ENCODE results near the gene CIAO2A.
"Not testable (repeated sequence)": the region's sequence is repeated elsewhere in the genome, so short reads cannot be mapped to it uniquely, and the experiment has no call there.

Gene CIAO2A

GRCh38 chr15:64068133-64068532 lies 25.5 kb downstream of the CIAO2A start:
- H3K27me3 ChIP-seq (ENCODE audit: insufficient read depth, poor library complexity, severe bottlenecking): no peaks in the 10 kb centered on the region
- no peak overlapping the region for H3K27ac ChIP-seq (replicated peaks)
- no peak for TF ChIP-seq GABPA (IDR thresholded peaks at IDR 0.05; ENCODE audit: low read depth)
- no peak for TF ChIP-seq SPI1 (IDR thresholded peaks at IDR 0.05; ENCODE audit: borderline replicate concordance, low read depth)
- TF ChIP-seq POLR2AphosphoS5 (IDR thresholded peaks at IDR 0.05; ENCODE audit: low read depth): no peak
- no peak overlapping the region for H3K4me3 ChIP-seq (replicated peaks; ENCODE audit: insufficient read depth, low read length)
- DNase-seq (ENCODE audit: low read depth in 1 of 2, low spot score in 1 of 2): no peak

DNA sequence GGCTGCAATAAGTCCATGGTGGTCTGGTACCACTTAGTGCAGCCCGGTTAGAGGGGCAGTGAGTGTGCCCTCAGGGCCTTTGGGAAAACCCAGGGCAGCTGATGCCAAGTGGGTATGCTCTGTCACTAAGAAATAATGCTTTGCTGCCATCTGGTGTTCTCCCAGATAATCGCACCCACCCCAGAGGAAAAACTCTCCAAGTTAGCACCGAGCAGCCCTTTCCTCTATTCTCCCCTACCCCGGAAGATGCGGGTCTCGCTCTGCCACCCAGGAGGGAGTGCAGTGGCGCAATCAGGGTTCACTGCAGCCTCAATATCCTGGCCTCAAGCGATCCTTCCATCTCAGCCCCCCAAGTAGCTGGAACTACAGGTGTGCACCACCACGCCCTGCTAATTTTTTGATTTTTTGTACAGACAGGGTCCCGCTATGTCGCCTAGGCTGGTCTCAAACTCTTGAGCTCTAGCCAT lies 26.0 kb downstream of the CIAO2A start:
- DNase-seq (ENCODE audit: low read depth in 1 of 2, low spot score in 1 of 2): peak; percentile 40 to 72
- Histone ChIP-seq H3K27me3 (ENCODE audit: insufficient read depth, poor library complexity, severe bottlenecking) (no peaks in the 10 kb centered on the region), H3K4me3 (replicated peaks; ENCODE audit: insufficient read depth, low read length) (no peak overlapping the region), H3K27ac (replicated peaks) (no peak overlapping the region)
- TF ChIP-seq CTCF (IDR thresholded peaks at IDR 0.05; ENCODE audit: insufficient read depth, low read length): peak; percentile 83
- TF ChIP-seq POLR2AphosphoS5 (IDR thresholded peaks at IDR 0.05; ENCODE audit: low read depth): no peak
- TF ChIP-seq SPI1 (IDR thresholded peaks at IDR 0.05; ENCODE audit: borderline replicate concordance, low read depth): no peak
- no peak for TF ChIP-seq GABPA (IDR thresholded peaks at IDR 0.05; ENCODE audit: low read depth)
- TF ChIP-seq, protein P1, sequence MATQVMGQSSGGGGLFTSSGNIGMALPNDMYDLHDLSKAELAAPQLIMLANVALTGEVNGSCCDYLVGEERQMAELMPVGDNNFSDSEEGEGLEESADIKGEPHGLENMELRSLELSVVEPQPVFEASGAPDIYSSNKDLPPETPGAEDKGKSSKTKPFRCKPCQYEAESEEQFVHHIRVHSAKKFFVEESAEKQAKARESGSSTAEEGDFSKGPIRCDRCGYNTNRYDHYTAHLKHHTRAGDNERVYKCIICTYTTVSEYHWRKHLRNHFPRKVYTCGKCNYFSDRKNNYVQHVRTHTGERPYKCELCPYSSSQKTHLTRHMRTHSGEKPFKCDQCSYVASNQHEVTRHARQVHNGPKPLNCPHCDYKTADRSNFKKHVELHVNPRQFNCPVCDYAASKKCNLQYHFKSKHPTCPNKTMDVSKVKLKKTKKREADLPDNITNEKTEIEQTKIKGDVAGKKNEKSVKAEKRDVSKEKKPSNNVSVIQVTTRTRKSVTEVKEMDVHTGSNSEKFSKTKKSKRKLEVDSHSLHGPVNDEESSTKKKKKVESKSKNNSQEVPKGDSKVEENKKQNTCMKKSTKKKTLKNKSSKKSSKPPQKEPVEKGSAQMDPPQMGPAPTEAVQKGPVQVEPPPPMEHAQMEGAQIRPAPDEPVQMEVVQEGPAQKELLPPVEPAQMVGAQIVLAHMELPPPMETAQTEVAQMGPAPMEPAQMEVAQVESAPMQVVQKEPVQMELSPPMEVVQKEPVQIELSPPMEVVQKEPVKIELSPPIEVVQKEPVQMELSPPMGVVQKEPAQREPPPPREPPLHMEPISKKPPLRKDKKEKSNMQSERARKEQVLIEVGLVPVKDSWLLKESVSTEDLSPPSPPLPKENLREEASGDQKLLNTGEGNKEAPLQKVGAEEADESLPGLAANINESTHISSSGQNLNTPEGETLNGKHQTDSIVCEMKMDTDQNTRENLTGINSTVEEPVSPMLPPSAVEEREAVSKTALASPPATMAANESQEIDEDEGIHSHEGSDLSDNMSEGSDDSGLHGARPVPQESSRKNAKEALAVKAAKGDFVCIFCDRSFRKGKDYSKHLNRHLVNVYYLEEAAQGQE (IDR thresholded peaks at IDR 0.05; ENCODE audit: insufficient replicate concordance, low read depth): no peak

DNA sequence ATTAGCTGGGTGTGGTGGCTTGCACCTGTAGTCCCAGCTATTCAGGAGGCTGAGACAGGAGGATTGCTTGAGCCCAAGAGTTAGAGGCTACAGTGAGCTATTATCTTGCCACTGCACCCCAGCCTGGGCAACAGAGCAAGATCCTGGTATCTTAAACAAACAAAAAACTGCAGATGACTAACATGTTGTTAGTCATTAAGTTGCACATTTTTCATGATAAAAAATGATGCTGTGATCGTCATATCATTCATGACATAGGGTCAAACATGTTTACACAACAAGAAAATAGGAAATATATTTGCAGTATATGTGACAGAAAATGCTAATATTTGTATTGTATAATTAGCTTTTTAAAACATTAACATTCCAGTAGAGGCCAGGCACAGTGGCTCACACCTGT lies 27.2 kb downstream of the CIAO2A start:
- Histone ChIP-seq H3K27ac (replicated peaks) (no peak overlapping the region), H3K27me3 (ENCODE audit: insufficient read depth, poor library complexity, severe bottlenecking) (no peaks in the 10 kb centered on the region), H3K4me3 (replicated peaks; ENCODE audit: insufficient read depth, low read length) (no peak overlapping the region)
- no peak for DNase-seq (ENCODE audit: low read depth in 1 of 2, low spot score in 1 of 2)
- TF ChIP-seq GABPA (IDR thresholded peaks at IDR 0.05; ENCODE audit: low read depth): no peak
- TF ChIP-seq CTCF (IDR thresholded peaks at IDR 0.05; ENCODE audit: insufficient read depth, low read length): no peak
- TF ChIP-seq, protein P1 (IDR thresholded peaks at IDR 0.05; ENCODE audit: insufficient replicate concordance, low read depth): no peak
- no peak for TF ChIP-seq SPI1 (IDR thresholded peaks at IDR 0.05; ENCODE audit: borderline replicate concordance, low read depth)
- no peak for TF ChIP-seq POLR2AphosphoS5 (IDR thresholded peaks at IDR 0.05; ENCODE audit: low read depth)

DNA sequence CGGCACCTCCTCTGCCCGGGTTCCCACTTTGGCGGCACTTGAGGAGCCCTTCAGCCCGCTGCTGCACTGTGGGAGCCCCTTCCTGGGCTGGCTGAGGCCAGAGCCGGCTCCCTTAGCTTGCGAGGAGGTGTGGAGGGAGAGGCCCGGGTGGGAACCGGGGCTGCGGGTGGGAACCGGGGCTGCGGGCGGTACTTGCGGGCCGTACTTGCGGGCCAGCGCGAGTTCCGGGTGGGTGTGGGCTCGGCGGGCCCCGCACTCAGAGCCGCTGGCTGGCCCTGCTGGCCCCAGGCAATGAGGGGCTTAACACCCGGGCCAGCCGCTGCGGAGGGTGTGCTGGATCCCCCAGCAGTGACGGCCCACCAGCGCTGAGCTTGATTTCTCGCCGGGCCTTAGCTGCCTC lies 32.9 kb downstream of the CIAO2A start:
- no peak for DNase-seq (ENCODE audit: low read depth in 1 of 2, low spot score in 1 of 2)
- Histone ChIP-seq H3K4me3 (replicated peaks; ENCODE audit: insufficient read depth, low read length) (no peak overlapping the region), H3K27me3 (ENCODE audit: insufficient read depth, poor library complexity, severe bottlenecking) (no peaks in the 10 kb centered on the region), H3K27ac (replicated peaks) (no peak overlapping the region)
- TF ChIP-seq CTCF (IDR thresholded peaks at IDR 0.05; ENCODE audit: insufficient read depth, low read length) (no peak), POLR2AphosphoS5 (IDR thresholded peaks at IDR 0.05; ENCODE audit: low read depth) (no peak), GABPA (IDR thresholded peaks at IDR 0.05; ENCODE audit: low read depth) (no peak), SPI1 (IDR thresholded peaks at IDR 0.05; ENCODE audit: borderline replicate concordance, low read depth) (no peak)
- TF ChIP-seq, protein P1 (IDR thresholded peaks at IDR 0.05; ENCODE audit: insufficient replicate concordance, low read depth): no peak

- H3K4me3 ChIP-seq (replicated peaks; ENCODE audit: insufficient read depth, low read length); H3K27me3 ChIP-seq (ENCODE audit: insufficient read depth, poor library complexity, severe bottlenecking): not testable (repeated sequence)
- peak; percentile 35 to 73 for DNase-seq (ENCODE audit: low read depth in 1 of 2, low spot score in 1 of 2)
- H3K27ac ChIP-seq (replicated peaks): peak overlapping the region; percentile 72
Observed at GRCh38 chr15:64059104-64059503, 34.5 kb downstream of the CIAO2A start.
